Neural cell (in vitro differentiated cells): ENCODE data around the gene CAMK1D. TPM values are rescaled to one million over a fixed set of nuclear protein-coding genes. Genes with fewer than 3 reads are reported as not detected.

ENCODE experiments used
- H2AFZ ChIP-seq: fragments of 200-600, 300-800 bp; sonication (generic), shearing (Covaris generic); 2 replicates; pipeline ENCODE4 v1.6.0; 2014; ENCODE audit warnings: low read depth, mild to moderate bottlenecking, antibody characterized with exemption, low read length, moderate library complexity
- H3F3A ChIP-seq: fragments of 200-600 bp; shearing (Covaris generic); 2 replicates; pipeline ENCODE4 v1.6.1; 2016; ENCODE audit warnings: mild to moderate bottlenecking, moderate library complexity, mixed read lengths, antibody characterized with exemption, low read length; ENCODE audit not compliant: insufficient read depth, poor library complexity, severe bottlenecking
- H3K27ac ChIP-seq: fragments of 200-600, 300-800 bp; sonication (generic), shearing (Covaris generic); 2 replicates; pipeline ENCODE4 v1.5.1; 2014; ENCODE audit warnings: mild to moderate bottlenecking, low read length, moderate library complexity
- H3K27me3 ChIP-seq: fragments of 300-800, 200-600 bp; sonication (generic), shearing (Covaris generic); 2 replicates; pipeline ENCODE4 v1.6.0; 2014; ENCODE audit warnings: mild to moderate bottlenecking, low read depth, low read length, moderate library complexity; ENCODE audit not compliant: insufficient read depth
- H3K36me3 ChIP-seq: fragments of 300-800, 200-600 bp; sonication (generic), shearing (Covaris generic); 2 replicates; pipeline ENCODE4 v1.5.1; 2014; ENCODE audit warnings: mild to moderate bottlenecking, antibody characterized with exemption, low read length, moderate library complexity; ENCODE audit not compliant: insufficient read depth
- H3K4me2 ChIP-seq: fragments of 300-800, 200-600 bp; sonication (generic), shearing (Covaris generic); 2 replicates; pipeline ENCODE4 v1.6.0; 2014; ENCODE audit warnings: mild to moderate bottlenecking, low read length
- H3K4me3 ChIP-seq: fragments of 300-800, 200-600 bp; sonication (generic), shearing (Covaris generic); 2 replicates; pipeline ENCODE4 v1.5.1; 2014; ENCODE audit warnings: mild to moderate bottlenecking, low read length, moderate library complexity
- H3K79me2 ChIP-seq: fragments of 200-600 bp; shearing (Covaris generic); replicated peaks from 2 replicates; pipeline ENCODE4 v1.6.0; 2014; ENCODE audit warnings: mild to moderate bottlenecking, low read length, moderate library complexity; ENCODE audit not compliant: insufficient read depth
- H3K9ac ChIP-seq: fragments of 300-800, 200-600 bp; sonication (generic), shearing (Covaris generic); 2 replicates; pipeline ENCODE4 v1.6.1; 2016; ENCODE audit warnings: mild to moderate bottlenecking, low read length, mixed read lengths
- H3K9me2 ChIP-seq: fragments of 200-600 bp; shearing (Covaris generic); 2 replicates; pipeline ENCODE4 v1.6.1; 2016; ENCODE audit warnings: mild to moderate bottlenecking, low read length, mixed read lengths; ENCODE audit not compliant: insufficient read depth
- H3K9me3 ChIP-seq: fragments of 200-600, 300-800 bp; sonication (generic), shearing (Covaris generic); 2 replicates; pipeline ENCODE4 v1.6.1; 2016; ENCODE audit warnings: mild to moderate bottlenecking, mixed run types, low read length, moderate library complexity, mixed read lengths
- H4K20me1 ChIP-seq: fragments of 200-600 bp; shearing (Covaris generic); 2 replicates; pipeline ENCODE4 v1.6.1; 2016; ENCODE audit warnings: mild to moderate bottlenecking, mixed run types; ENCODE audit not compliant: insufficient read depth
- CTCF ChIP-seq: fragments of 450-650 bp; IDR thresholded peaks from 2 replicates; pipeline ENCODE4 v1.5.1; 2014; ENCODE audit warnings: antibody characterized with exemption, mild to moderate bottlenecking, moderate library complexity; ENCODE audit not compliant: poor library complexity, severe bottlenecking
- EP300 ChIP-seq: fragments of 450-650 bp; conservative IDR thresholded peaks from 2 replicates; pipeline ENCODE4 v1.6.1; 2014; ENCODE audit warnings: antibody characterized with exemption, mild to moderate bottlenecking, moderate library complexity; ENCODE audit not compliant: poor library complexity, severe bottlenecking
- EZH2 ChIP-seq: fragments of 200-600, 300-800 bp; shearing (Covaris generic), sonication (generic); IDR thresholded peaks from 2 replicates; pipeline ENCODE4 v1.6.1; 2014; ENCODE audit warnings: antibody characterized with exemption, low read length, borderline replicate concordance, mild to moderate bottlenecking; ENCODE audit not compliant: insufficient read depth, poor library complexity, severe bottlenecking
- MXI1 ChIP-seq: fragments of 450-650 bp; conservative IDR thresholded peaks from 2 replicates; pipeline ENCODE4 v1.6.1; 2014; ENCODE audit warnings: antibody characterized with exemption, mild to moderate bottlenecking; ENCODE audit not compliant: poor library complexity, severe bottlenecking
- POLR2AphosphoS5 ChIP-seq: IDR thresholded peaks from 2 replicates; pipeline ENCODE4 v1.6.1; 2012
- RAD21 ChIP-seq: fragments of 450-650 bp; conservative IDR thresholded peaks from 2 replicates; pipeline ENCODE4 v1.6.1; 2014; ENCODE audit warnings: antibody characterized with exemption, mild to moderate bottlenecking, moderate library complexity
- REST ChIP-seq: IDR thresholded peaks from 2 replicates; pipeline ENCODE4 v1.6.1; 2012; ENCODE audit warnings: borderline replicate concordance
- SMC3 ChIP-seq: fragments of 450-650 bp; conservative IDR thresholded peaks from 2 replicates; pipeline ENCODE4 v1.6.1; 2014; ENCODE audit warnings: antibody characterized with exemption, mild to moderate bottlenecking, moderate library complexity; ENCODE audit not compliant: poor library complexity
- TAF1 ChIP-seq: IDR thresholded peaks from 2 replicates; pipeline ENCODE4 v1.6.1; 2012; ENCODE audit warnings: low read depth
- polyA plus RNA-seq: library from polyadenylated mRNA; depleted of rRNA; stranded (reverse); fragments of >200 nt; gene quantifications from 2 replicates; pipeline ENCODE4 v1.2.3, GENCODE V29; 2014

Gene CAMK1D
- polyA plus RNA-seq, 1 donor from 2014 or later = 13.8 TPM

- H3K79me2 ChIP-seq = no peaks in the 10 kb centered on the region
- no peak overlapping the region for H3K4me2 ChIP-seq
- no peaks in the 10 kb centered on the region for H3F3A ChIP-seq
- H4K20me1 ChIP-seq = no peaks in the 10 kb centered on the region
- no peak overlapping the region for H3K27ac ChIP-seq
- no peaks in the 10 kb centered on the region for H3K9me3 ChIP-seq
- H3K4me3 ChIP-seq = no peak overlapping the region
- TF ChIP-seq RAD21 (no peak), EZH2 (no peak), MXI1 (no peak), EP300 (no peak), POLR2AphosphoS5 (no peak), REST (no peak), TAF1 (no peak), CTCF (no peak), SMC3 (no peak)
- no peaks in the 10 kb centered on the region for H3K9me2 ChIP-seq
- no peaks in the 10 kb centered on the region for H3K27me3 ChIP-seq
- no peak overlapping the region for H3K9ac ChIP-seq
- no peak overlapping the region for H2AFZ ChIP-seq
- no peaks in the 10 kb centered on the region for H3K36me3 ChIP-seq
Measured at GRCh38 chr10:12799144-12799543, 449.8 kb downstream of the CAMK1D start.

- no peaks in the 10 kb centered on the region for H3F3A ChIP-seq
- H3K4me3 ChIP-seq = no peak overlapping the region
- no peak overlapping the region for H2AFZ ChIP-seq
- H3K36me3 ChIP-seq = no peaks in the 10 kb centered on the region
- no peaks in the 10 kb centered on the region for H3K9me2 ChIP-seq
- no peaks in the 10 kb centered on the region for H3K79me2 ChIP-seq
- TF ChIP-seq SMC3 (no peak), REST (no peak), CTCF (no peak), EP300 (no peak), RAD21 (no peak), EZH2 (no peak), POLR2AphosphoS5 (no peak), MXI1 (no peak)
- H3K9me3 ChIP-seq = no peaks in the 10 kb centered on the region
- H3K4me2 ChIP-seq = no peak overlapping the region
- H3K27me3 ChIP-seq = no peaks in the 10 kb centered on the region
- no peak overlapping the region for H3K27ac ChIP-seq
- no peak overlapping the region for H3K9ac ChIP-seq
- no peaks in the 10 kb centered on the region for H4K20me1 ChIP-seq
Measured at GRCh38 chr10:12799714-12800113, 450.4 kb downstream of the CAMK1D start.
